Upper lobe of right lung (tissue), 1 donor: ENCODE measurements around the gene DZANK1. TPM values are rescaled to one million over a fixed set of nuclear protein-coding genes. Genes with fewer than 3 reads are reported as not detected.
"Not testable (repeated sequence)": the region's sequence is repeated elsewhere in the genome, so short reads cannot be mapped to it uniquely, and the experiment has no call there.

ENCODE experiments used
- ATAC-seq: fragments of 200-7000 bp; cut with Tn5 transposase; one replicate; pipeline ENCODE4 v1.9.1; 2020; ENCODE audit warnings: mild to moderate bottlenecking, moderate library complexity
- DNase-seq: peaks from one replicate; pipeline ENCODE4 v3.0.0-alpha.2; 2020
- H3K27ac ChIP-seq: fragments of 200-600 bp; one replicate; pipeline ENCODE4 v1.8.0; 2022
- H3K27me3 ChIP-seq: fragments of 200-600 bp; one replicate; pipeline ENCODE4 v1.8.0; 2022; ENCODE audit warnings: mild to moderate bottlenecking
- H3K36me3 ChIP-seq: fragments of 200-600 bp; one replicate; pipeline ENCODE4 v1.8.0; 2022
- H3K4me1 ChIP-seq: fragments of 200-600 bp; one replicate; pipeline ENCODE4 v1.8.0; 2022
- H3K4me3 ChIP-seq: fragments of 200-600 bp; one replicate; pipeline ENCODE4 v1.8.0; 2022; ENCODE audit warnings: mild to moderate bottlenecking
- H3K9me3 ChIP-seq: fragments of 200-600 bp; one replicate; pipeline ENCODE4 v1.8.0; 2022
- intact Hi-C: fragments of 100-400 bp; cut with DNase I; formaldehyde crosslinking; loops from one replicate; pipeline ENCODE4 v1.11.0; 2022
- total RNA-seq: library from RNA; stranded (reverse); fragmentation: NEBNext Ultra II Directional; extraction: Animal tissue kit (Norgen Biotek cat#: 25700); gene quantifications from one replicate; pipeline ENCODE4 v1.2.1, GENCODE V29; 2021
- TF ChIP-seq, protein P1 (sequence below): fragments of 200-600 bp; IDR thresholded peaks from one replicate; pipeline ENCODE4 v1.8.0; 2022; ENCODE audit warnings: antibody characterized with exemption
- donor health status: DM: no; HTN: yes; CAD: no; lungs with severe emphysema.

The DZANK1 gene
- total RNA-seq, 1 donor from 2014 or later, result 2.7 TPM

DNA sequence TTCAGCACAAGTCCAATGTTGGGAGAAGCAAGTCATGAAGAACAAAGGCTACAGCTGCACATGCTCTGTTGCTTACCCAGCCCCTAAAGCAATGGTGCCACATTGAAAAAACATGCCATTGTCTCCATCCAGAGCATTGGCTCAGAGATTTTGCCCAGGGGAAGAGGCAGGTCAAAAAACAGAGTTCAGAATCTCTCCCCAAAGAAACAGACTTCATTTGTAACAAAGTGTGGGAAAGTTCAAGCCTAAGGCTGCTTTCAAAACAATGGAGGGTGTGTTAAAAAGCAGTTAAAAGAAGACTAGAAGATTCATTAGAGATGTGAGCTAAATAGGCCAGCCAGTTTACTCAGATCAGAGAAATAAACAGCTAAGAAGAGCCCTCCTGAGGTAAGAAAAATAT is 63.6 kb downstream of the DZANK1 start:
- Histone ChIP-seq H3K27me3 (no peaks in the 10 kb centered on the region), H3K27ac (no peak overlapping the region), H3K4me3 (no peak overlapping the region), H3K9me3 (no peaks in the 10 kb centered on the region), H3K36me3 (no peaks in the 10 kb centered on the region), H3K4me1 (no peaks in the 10 kb centered on the region)
- TF ChIP-seq, protein P1, sequence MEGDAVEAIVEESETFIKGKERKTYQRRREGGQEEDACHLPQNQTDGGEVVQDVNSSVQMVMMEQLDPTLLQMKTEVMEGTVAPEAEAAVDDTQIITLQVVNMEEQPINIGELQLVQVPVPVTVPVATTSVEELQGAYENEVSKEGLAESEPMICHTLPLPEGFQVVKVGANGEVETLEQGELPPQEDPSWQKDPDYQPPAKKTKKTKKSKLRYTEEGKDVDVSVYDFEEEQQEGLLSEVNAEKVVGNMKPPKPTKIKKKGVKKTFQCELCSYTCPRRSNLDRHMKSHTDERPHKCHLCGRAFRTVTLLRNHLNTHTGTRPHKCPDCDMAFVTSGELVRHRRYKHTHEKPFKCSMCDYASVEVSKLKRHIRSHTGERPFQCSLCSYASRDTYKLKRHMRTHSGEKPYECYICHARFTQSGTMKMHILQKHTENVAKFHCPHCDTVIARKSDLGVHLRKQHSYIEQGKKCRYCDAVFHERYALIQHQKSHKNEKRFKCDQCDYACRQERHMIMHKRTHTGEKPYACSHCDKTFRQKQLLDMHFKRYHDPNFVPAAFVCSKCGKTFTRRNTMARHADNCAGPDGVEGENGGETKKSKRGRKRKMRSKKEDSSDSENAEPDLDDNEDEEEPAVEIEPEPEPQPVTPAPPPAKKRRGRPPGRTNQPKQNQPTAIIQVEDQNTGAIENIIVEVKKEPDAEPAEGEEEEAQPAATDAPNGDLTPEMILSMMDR, result no peak
- intact Hi-C loops, result no loop called here
- ATAC-seq, result no peak
- DNase-seq, result no peak

DNA sequence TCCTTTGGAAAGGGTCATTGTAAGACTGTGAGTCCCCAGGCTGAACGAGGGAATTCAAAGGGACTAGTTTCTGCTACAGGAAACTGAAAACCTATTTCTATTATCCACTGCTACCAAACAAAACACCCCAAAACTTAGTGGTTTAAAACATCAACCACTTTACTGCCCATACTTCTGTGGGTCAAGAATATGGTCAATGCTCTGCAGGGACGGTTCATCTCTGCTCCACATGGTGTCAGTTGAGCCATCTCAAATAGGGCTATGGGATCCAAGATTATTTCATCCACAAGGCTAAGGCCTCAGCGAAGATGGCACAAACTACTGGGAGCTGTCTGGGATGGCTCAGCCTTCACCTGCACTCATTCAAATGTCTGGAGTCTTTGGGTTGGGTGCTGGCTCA is 65.5 kb downstream of the DZANK1 start:
- Histone ChIP-seq H3K27me3 (no peaks in the 10 kb centered on the region), H3K36me3 (no peaks in the 10 kb centered on the region), H3K4me3 (no peak overlapping the region), H3K4me1 (peaks cover 6% of the 10 kb centered on the region), H3K27ac (no peak overlapping the region), H3K9me3 (no peaks in the 10 kb centered on the region)
- TF ChIP-seq, protein P1, result no peak
- ATAC-seq (no peak), DNase-seq (no peak)
- intact Hi-C loops, result no loop called here

GRCh38 chr20:18400460-18400859 is 66.4 kb downstream of the DZANK1 start:
- H3K36me3 ChIP-seq, result no peaks in the 10 kb centered on the region
- H3K27me3 ChIP-seq, result no peaks in the 10 kb centered on the region
- H3K4me1 ChIP-seq, result peaks cover 6% of the 10 kb centered on the region
- H3K4me3 ChIP-seq, result no peak overlapping the region
- no peak overlapping the region for H3K27ac ChIP-seq
- no peak for ATAC-seq
- no peaks in the 10 kb centered on the region for H3K9me3 ChIP-seq
- TF ChIP-seq, protein P1, result no peak
- no peak for DNase-seq
- intact Hi-C loops, result no loop called here

GRCh38 chr20:18398713-18399112 is 68.1 kb downstream of the DZANK1 start:
- DNase-seq, H3K36me3 ChIP-seq, H3K9me3 ChIP-seq, ATAC-seq, H3K27me3 ChIP-seq, intact Hi-C loops, H3K4me3 ChIP-seq, H3K27ac ChIP-seq, H3K4me1 ChIP-seq: not testable (repeated sequence)

- TF ChIP-seq, protein P1, result no peak
- Histone ChIP-seq H3K36me3 (no peaks in the 10 kb centered on the region), H3K4me3 (no peak overlapping the region), H3K4me1 (peaks cover 6% of the 10 kb centered on the region), H3K9me3 (no peaks in the 10 kb centered on the region), H3K27me3 (no peaks in the 10 kb centered on the region), H3K27ac (peak overlapping the region; percentile 55)
- no peak for DNase-seq
- ATAC-seq, result peak; percentile 34
- intact Hi-C loops, result no loop called here
Observed at GRCh38 chr20:18397030-18397429, 69.8 kb downstream of the DZANK1 start.

DNA sequence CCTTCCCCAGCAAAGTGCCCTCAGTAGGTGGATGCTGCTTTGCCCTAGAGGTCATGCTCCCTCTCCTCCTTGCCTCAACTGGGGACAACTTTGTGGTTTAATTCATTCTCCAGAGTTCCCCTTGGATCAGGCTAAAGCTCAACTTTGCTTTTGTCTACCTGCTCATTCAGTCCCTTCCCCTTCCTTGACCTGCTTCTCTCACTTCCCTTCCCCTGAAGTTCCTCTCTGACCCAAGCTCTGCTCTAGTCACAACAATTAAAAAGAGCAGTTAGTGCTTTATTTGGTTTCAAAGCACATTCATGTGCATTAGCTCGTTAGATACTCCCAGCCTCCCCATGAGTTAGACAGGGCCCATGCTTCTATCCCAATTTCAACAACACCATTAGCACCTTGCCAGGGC is 71.3 kb downstream of the DZANK1 start:
- H3K36me3 ChIP-seq, result no peaks in the 10 kb centered on the region
- H3K9me3 ChIP-seq, result no peaks in the 10 kb centered on the region
- H3K27ac ChIP-seq, result no peak overlapping the region
- ATAC-seq, result no peak
- no peaks in the 10 kb centered on the region for H3K27me3 ChIP-seq
- intact Hi-C loops, result no loop called here
- no peak for DNase-seq
- no peak overlapping the region for H3K4me3 ChIP-seq
- H3K4me1 ChIP-seq, result peaks cover 6% of the 10 kb centered on the region
- TF ChIP-seq, protein P1, result no peak
